PFSK-1 (cell line): Measurements from ENCODE around the gene RTRAF.

Source experiments
- POLR2AphosphoS5 ChIP-seq: IDR thresholded peaks from 2 replicates; pipeline ENCODE4 v1.6.1; 2012; ENCODE audit warnings: low read depth, mild to moderate bottlenecking, control low read depth, low read length, moderate library complexity
- TAF1 ChIP-seq: IDR thresholded peaks from 2 replicates; pipeline ENCODE4 v1.6.1; 2012; ENCODE audit warnings: low read length, control low read depth, borderline replicate concordance; ENCODE audit not compliant: insufficient read depth
- TF ChIP-seq, protein P1 (sequence below), 2 experiments: IDR thresholded peaks; 2 replicates each; pipeline versions ENCODE4 v1.6.1 to v1.8.0; 2011 to 2012; ENCODE audit warnings: low read depth in 2 of 2, low read length in 2 of 2, control low read depth in 1 of 2, inconsistent platforms in 1 of 2, mild to moderate bottlenecking in 1 of 2, moderate library complexity in 1 of 2; ENCODE audit not compliant: insufficient read depth in 1 of 2

DNA sequence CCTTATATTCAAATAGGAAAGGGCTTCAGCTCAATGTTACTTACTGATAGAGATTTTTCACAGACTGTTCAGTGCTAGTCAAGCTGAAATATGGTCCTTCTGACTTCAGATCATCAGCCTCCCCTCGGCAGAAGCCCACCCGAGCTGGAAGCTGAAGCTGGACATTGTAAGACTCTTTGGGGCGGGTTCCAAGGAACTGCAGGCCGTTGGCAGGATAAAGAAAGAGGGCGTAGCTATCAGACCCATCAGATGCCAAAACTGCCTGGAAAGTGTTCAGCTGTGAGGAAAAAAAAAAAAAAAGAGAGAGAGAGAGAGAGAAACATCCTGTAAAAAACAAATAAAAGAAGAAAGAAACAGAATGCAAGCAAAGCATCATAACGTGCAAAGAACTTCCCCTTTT is 70.7 kb downstream of the RTRAF start:
- TF ChIP-seq, protein P1, sequence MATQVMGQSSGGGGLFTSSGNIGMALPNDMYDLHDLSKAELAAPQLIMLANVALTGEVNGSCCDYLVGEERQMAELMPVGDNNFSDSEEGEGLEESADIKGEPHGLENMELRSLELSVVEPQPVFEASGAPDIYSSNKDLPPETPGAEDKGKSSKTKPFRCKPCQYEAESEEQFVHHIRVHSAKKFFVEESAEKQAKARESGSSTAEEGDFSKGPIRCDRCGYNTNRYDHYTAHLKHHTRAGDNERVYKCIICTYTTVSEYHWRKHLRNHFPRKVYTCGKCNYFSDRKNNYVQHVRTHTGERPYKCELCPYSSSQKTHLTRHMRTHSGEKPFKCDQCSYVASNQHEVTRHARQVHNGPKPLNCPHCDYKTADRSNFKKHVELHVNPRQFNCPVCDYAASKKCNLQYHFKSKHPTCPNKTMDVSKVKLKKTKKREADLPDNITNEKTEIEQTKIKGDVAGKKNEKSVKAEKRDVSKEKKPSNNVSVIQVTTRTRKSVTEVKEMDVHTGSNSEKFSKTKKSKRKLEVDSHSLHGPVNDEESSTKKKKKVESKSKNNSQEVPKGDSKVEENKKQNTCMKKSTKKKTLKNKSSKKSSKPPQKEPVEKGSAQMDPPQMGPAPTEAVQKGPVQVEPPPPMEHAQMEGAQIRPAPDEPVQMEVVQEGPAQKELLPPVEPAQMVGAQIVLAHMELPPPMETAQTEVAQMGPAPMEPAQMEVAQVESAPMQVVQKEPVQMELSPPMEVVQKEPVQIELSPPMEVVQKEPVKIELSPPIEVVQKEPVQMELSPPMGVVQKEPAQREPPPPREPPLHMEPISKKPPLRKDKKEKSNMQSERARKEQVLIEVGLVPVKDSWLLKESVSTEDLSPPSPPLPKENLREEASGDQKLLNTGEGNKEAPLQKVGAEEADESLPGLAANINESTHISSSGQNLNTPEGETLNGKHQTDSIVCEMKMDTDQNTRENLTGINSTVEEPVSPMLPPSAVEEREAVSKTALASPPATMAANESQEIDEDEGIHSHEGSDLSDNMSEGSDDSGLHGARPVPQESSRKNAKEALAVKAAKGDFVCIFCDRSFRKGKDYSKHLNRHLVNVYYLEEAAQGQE (IDR thresholded peaks at IDR 0.05; ENCODE audit: insufficient read depth in 1 of 2, low read depth in 2 of 2, low read length in 2 of 2): no peak
- no peak for TF ChIP-seq TAF1
- TF ChIP-seq POLR2AphosphoS5: no peak
